ENCODE measurements around the gene CD96.

The CD96 gene

GRCh38 chr3:111700054-111700453, 158.1 kb downstream of the CD96 start:
- TF ChIP-seq, protein P1, sequence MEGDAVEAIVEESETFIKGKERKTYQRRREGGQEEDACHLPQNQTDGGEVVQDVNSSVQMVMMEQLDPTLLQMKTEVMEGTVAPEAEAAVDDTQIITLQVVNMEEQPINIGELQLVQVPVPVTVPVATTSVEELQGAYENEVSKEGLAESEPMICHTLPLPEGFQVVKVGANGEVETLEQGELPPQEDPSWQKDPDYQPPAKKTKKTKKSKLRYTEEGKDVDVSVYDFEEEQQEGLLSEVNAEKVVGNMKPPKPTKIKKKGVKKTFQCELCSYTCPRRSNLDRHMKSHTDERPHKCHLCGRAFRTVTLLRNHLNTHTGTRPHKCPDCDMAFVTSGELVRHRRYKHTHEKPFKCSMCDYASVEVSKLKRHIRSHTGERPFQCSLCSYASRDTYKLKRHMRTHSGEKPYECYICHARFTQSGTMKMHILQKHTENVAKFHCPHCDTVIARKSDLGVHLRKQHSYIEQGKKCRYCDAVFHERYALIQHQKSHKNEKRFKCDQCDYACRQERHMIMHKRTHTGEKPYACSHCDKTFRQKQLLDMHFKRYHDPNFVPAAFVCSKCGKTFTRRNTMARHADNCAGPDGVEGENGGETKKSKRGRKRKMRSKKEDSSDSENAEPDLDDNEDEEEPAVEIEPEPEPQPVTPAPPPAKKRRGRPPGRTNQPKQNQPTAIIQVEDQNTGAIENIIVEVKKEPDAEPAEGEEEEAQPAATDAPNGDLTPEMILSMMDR (IDR thresholded peaks at IDR 0.05; ENCODE audit: unreplicated experiment in 3 of 3): no peak
- Mint-ChIP-seq H3K9me3 (no peaks in the 10 kb centered on the region), H3K27ac (no peak overlapping the region), H3K27me3 (ENCODE audit: low read depth) (no peaks in the 10 kb centered on the region), H3K4me3 (no peak overlapping the region), H3K36me3 (ENCODE audit: low read depth) (no peaks in the 10 kb centered on the region), H3K4me1 (no peaks in the 10 kb centered on the region)

DNA sequence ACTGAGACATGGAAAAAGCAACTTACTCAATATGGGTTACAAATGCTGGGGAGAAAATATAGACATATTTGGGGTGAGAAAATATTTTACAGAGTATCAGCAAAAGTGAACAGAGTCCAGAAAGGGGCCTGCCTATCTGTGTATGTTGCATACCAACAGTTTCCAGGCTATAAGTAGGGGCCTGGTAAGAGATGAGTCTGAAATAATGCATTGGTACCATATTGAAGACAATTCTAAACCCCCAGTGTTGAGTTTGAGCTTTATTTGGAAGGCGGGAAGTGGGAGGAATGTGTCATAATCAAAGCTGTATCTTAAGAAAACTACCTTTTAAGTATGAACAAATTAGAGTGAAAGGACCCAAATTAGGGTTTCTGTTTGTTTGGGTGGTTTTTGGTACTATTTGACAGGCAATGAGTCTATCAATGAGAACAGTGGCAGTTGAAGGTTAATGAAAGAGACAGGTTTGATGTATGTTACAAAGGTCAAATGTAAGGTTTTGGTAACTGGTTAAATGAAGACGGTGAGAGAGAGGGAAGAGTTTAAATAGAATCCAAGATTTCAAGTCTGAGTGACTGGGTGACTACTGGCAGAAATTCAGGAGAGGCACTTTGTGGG, 159.4 kb downstream of the CD96 start:
- no peaks in the 10 kb centered on the region for H3K36me3 Mint-ChIP-seq (ENCODE audit: low read depth)
- no peaks in the 10 kb centered on the region for H3K9me3 Mint-ChIP-seq
- H3K4me1 Mint-ChIP-seq: no peaks in the 10 kb centered on the region
- no peak overlapping the region for H3K4me3 Mint-ChIP-seq
- TF ChIP-seq, protein P1 (IDR thresholded peaks at IDR 0.05; ENCODE audit: unreplicated experiment in 3 of 3): no peak
- no peak overlapping the region for H3K27ac Mint-ChIP-seq
- H3K27me3 Mint-ChIP-seq (ENCODE audit: low read depth): no peaks in the 10 kb centered on the region

All from nephron (organoid).